GM21529 (cell line): ENCODE measurements around the gene DCDC2B.
"Not testable (repeated sequence)": the region's sequence is repeated elsewhere in the genome, so short reads cannot be mapped to it uniquely, and the experiment has no call there.

Source experiments
- ATAC-seq: cut with Tn5 transposase; IDR thresholded peaks from one replicate; pipeline ENCODE4 v1.9.1; 2021; ENCODE audit not compliant: unreplicated experiment

Gene DCDC2B

DNA sequence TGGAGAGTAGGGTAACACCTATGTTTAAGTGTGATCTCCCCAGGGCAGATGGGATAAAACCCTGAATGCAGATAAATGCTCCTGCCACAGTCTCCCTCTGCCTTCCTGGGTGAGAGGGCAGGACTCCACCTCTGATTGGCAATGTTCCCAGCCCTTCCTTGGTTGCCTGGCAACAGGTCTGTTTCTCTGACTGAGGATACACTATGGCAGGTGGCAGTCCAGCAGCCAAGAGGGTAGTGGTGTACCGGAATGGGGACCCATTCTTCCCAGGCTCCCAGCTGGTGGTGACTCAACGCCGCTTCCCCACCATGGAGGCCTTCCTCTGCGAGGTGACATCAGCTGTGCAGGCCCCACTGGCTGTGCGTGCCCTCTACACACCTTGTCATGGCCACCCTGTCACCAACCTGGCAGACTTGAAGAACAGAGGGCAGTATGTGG lies at the start of gene DCDC2B:
DCDC2B (plus strand) TSS at position 199 of the 438 bp plus-strand sequence; CDS start at position 204, 5 bp downstream.
- no peak for ATAC-seq

DNA sequence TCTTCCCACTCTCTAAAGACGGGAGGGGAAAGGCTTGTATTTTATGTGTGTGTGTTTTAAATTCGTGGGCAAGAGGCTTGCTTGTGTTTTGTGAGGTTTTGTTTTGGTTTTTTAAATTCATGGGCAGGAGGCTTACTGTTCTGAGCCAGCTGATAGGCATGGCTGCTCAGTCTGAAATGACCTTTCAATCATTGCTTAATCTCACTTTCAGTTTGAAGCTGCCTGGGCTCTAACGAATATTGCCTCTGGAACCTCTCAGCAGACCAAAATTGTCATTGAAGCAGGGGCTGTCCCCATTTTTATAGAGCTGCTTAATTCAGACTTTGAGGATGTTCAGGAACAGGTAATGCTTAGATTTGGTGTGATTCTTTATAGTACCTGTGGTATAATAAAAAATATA lies 49.7 kb upstream of the DCDC2B start:
- no peak for ATAC-seq

- no peak for ATAC-seq
These were observed 45.5 kb upstream of the DCDC2B start for GRCh38 chr1:32163405-32163804.

DNA sequence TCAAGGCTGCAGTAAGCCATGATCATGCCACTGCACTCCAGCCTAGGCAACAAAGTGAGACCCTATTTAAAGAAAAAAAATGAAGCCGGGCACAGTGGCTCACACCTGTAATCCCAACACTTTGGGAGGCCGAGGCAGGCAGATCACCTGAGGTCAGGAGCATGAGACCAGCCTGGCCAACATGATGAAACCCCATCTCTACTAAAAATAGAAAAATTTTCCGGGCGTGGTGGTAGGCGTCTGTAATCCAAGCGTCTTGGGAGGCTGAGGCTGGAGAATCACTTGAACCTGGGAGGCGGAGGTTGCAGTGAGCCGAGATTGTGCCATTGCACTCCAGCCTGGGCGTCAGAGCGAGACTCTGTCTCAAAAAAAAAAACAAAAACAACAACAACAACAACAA lies 43.3 kb upstream of the DCDC2B start:
- ATAC-seq = not testable (repeated sequence)

DNA sequence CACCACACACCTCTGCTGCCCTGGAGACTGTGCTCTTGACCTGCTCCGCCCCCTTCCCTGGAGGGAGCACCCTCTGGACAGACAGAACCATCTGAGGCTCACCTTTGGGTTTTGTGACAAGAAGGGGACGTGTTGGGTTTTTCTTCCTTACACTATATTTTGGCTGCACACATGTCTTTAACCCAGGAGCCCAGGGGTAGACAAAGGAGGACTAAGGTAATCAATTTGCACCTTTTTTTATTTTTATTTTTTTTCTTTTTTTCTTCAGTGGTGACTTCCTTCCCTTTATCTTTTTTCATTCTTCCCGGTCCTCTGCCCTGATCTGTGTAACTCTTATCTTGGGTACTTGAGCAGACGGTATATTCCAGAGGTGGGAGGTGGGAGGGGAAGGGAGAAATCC lies 37.9 kb upstream of the DCDC2B start:
- ATAC-seq = no peak

- ATAC-seq = no peak
These were observed 36.2 kb upstream of the DCDC2B start for GRCh38 chr1:32172621-32173245.

DNA sequence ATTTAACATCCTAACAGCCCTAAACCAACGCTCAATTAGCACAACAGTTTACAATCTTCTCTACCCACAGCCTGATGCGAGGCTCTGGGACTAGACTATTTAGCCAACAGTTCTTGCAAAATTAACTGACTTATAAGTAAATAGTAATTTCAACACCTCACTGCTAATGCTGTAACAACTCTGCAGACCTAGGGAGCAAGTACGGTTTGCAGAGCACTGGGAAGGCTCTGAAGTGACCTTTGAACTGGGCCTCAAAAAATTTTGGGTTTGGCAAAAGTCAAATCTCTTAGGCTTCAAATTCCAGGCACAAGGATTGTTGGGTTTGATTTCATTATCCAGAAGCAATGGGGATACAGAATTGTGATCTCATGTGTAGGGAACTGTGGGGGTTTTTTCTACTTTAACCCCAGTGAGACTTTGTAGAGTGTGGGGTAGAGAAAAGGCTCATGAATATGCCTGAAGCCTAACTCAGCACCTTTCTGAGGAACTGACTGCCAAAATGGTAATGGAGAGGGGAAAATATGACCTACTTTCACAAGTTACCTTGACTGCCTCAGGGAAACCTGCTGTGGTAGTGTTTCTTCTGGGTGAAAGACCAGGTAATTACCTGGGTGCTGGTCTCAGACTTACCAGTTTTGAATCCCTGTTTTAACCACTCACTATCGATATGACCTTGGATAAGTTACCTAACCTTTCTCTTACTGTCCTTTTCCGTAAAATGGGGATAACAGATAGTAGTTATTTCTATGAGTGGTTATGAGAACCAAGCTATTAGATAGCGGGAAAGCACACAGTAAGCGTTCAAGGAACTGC lies 30.3 kb upstream of the DCDC2B start:
- no peak for ATAC-seq

GRCh38 chr1:32179193-32179442 lies 29.8 kb upstream of the DCDC2B start:
- no peak for ATAC-seq

DNA sequence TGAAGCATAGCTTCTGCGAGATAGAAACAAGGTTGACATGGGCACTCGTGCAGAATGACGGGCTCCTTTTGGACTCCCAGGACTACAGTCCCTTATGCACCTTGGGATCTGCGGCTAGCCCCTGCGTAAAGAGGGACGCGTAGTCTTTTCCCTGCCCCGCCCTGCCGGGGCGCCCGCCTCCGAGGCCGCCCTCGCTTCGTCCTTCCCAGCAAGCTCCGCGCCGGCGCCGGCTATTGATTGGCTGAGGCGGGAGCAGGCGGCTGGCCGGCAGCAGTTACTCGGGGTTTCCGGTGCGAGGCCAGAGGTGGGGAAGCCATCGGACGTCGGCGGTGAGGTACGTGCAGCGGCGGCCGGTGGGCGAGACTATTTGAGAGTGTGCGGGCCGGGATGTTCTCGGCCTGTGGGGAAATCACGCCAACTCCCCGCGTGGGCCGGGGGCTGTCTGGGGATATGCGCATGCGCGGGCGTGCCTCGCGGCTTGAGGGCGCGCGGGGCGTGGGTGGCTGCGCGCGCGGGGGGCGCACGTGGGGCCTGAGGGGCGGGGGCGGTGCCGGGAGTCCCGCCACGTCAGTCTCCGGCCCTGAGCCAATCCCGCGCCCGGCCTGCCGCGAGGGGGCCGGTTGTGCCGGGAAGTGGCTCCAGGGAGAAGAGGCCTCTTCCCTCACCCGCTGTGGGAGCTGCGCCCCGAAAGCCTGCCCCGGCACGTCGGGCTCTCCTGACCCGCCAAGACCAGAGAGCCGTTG lies 29.3 kb upstream of the DCDC2B start, which contains the start of gene TXLNA:
TXLNA (plus strand) TSS at position 233 of the 743 bp plus-strand sequence. CDS start 671 bp downstream, outside the sequence.
- ATAC-seq = peak; percentile 83

- peak; percentile 15 for ATAC-seq
These were observed 28.5 kb upstream of the DCDC2B start for GRCh38 chr1:32180186-32181060.

- no peak for ATAC-seq
These were observed 27.8 kb upstream of the DCDC2B start for GRCh38 chr1:32181065-32181464.

DNA sequence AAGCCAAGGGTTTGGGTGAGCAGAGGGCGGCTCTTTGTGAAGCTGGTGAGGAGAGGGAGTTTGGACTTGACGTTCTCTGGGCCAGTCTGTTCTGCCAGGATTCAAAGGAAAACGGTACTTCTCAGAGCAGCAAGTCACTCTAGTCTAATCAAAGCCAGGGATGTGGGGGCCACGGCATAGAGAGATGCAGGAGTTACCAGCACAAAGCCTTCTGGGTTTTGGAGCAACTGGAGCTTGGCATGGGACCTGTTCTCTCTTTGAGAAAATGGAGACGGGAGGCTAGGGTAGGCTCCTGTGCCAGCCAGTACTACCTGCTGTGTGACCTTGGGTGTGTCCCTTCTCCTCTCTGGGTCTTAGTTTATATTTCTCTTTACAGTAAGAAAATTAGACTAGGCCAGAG lies 27.3 kb upstream of the DCDC2B start:
- ATAC-seq = no peak

DNA sequence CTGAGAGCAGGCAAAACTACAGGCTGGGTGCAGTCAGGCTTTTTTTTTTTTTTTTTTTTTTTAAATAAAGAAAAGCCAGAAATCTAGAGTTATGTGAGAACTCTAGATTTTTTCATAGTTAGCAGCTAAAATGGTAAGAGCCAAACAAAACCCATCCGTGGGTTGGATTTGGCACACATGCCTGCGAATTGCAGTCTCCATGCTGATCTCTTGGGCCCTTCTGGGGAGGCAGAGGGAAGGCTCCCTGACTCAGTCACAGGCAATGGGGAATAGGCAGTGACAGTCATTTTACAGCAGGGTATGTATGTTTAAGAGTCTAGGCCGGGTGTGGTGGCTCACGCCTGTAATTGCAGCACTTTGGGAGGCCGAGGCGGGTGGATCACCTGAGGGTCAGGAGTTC lies 26.8 kb upstream of the DCDC2B start:
- ATAC-seq = no peak

DNA sequence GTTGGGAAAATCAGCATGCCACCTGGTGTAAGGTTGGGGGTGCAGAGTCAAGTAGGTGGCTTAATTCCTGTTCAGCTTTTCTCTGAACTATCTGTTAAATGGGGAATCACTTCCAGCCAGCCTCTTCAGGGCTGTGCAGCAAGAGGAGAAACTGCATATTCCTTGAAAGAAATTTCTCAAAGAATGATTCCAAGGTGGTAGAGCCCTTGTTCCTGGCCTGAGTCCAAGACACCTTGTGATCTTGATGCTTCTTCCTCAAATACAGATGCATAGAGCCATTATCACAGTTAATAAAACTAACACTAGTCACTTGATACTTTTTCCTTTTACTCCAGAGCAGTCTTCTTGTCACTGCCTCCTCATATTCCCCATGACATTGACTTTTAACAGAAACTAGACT lies 24.2 kb upstream of the DCDC2B start:
- no peak for ATAC-seq

- ATAC-seq = no peak
These were observed 22.8 kb upstream of the DCDC2B start for GRCh38 chr1:32186077-32186476.

GRCh38 chr1:32186491-32186890 lies 22.4 kb upstream of the DCDC2B start:
- no peak for ATAC-seq

DNA sequence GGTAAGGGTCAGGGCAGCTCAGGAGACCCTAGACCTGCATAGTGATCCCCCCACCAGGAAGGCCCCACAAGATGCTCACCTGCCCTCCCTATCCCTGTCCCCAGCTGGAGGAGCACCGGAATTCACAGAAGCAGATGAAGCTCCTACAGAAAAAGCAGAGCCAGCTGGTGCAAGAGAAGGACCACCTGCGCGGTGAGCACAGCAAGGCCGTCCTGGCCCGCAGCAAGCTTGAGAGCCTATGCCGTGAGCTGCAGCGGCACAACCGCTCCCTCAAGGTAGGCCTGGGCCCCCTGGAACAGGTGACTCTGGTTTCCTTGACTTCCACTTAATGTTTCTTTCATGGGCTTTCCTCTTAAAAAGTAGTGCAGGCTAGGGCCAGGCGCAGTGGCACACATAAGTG lies 21.0 kb upstream of the DCDC2B start:
- ATAC-seq = no peak

DNA sequence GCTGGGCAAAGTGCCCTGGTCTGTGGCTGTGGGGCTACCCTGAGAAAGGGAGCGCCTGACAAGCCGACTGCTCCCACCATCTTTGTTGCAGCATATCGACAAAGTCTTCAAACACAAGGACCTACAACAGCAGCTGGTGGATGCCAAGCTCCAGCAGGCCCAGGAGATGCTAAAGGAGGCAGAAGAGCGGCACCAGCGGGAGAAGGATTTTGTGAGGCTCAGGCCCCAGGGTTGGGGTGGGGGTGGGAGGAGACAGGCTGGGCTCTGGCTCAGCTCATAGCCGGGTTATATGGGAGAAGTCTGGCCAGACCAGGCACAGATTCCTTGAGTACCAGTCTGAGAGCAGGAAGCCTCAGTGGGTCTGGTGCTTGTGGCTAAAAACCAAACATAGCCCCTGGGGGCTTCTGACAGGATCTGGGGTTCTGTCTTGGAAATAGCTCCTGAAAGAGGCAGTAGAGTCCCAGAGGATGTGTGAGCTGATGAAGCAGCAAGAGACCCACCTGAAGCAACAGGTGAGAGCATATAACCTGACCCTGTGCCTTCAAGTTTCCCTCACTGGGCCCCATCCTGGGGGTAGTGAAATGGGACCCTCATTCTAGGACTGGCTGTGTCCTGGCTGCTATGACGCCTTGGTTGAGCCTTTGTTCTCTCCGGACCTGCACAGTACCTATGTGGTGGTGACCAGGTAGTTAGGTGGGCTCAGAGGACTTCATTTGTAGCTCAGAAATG lies 16.5 kb upstream of the DCDC2B start:
- ATAC-seq = no peak

DNA sequence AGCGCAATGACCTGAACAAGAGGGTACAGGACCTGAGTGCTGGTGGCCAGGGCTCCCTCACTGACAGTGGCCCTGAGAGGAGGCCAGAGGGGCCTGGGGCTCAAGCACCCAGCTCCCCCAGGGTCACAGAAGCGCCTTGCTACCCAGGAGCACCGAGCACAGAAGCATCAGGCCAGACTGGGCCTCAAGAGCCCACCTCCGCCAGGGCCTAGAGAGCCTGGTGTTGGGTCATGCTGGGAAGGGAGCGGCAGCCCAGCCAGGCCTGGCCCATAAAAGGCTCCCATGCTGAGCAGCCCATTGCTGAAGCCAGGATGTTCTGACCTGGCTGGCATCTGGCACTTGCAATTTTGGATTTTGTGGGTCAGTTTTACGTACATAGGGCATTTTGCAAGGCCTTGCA lies 13.9 kb upstream of the DCDC2B start:
- no peak for ATAC-seq

GRCh38 chr1:32195531-32195930 lies 13.4 kb upstream of the DCDC2B start:
- ATAC-seq = no peak
